HUES48 (cell line): ENCODE measurements around the gene ZNF653.
A peak's percentile ranks its signal among the peaks of the same experiment; 100 is the strongest.

Experiments
- H3K27ac ChIP-seq: one replicate; pipeline ENCODE4 v1.7.0; 2013; ENCODE audit warnings: low read depth, low read length, inconsistent platforms
- H3K27me3 ChIP-seq: 2 replicates; pipeline ENCODE4 v1.6.1; 2013; ENCODE audit warnings: mild to moderate bottlenecking, low read length; ENCODE audit not compliant: control insufficient read depth, insufficient read depth
- H3K36me3 ChIP-seq: 2 replicates; pipeline ENCODE4 v1.6.1; 2013; ENCODE audit warnings: low read length; ENCODE audit not compliant: control insufficient read depth, insufficient read depth
- H3K4me1 ChIP-seq: 2 replicates; pipeline ENCODE4 v1.6.1; 2013; ENCODE audit warnings: mild to moderate bottlenecking, low read length; ENCODE audit not compliant: control insufficient read depth, insufficient read depth
- H3K4me3 ChIP-seq: 2 replicates; pipeline ENCODE4 v1.5.1; 2013; ENCODE audit warnings: mild to moderate bottlenecking, low read depth, low read length
- H3K9ac ChIP-seq: 2 replicates; pipeline ENCODE4 v1.6.1; 2013; ENCODE audit warnings: mild to moderate bottlenecking, low read depth, low read length, moderate library complexity
- H3K9me3 ChIP-seq: 2 replicates; pipeline ENCODE4 v1.6.1; 2013; ENCODE audit warnings: low read length; ENCODE audit not compliant: control insufficient read depth, insufficient read depth

The ZNF653 gene

DNA sequence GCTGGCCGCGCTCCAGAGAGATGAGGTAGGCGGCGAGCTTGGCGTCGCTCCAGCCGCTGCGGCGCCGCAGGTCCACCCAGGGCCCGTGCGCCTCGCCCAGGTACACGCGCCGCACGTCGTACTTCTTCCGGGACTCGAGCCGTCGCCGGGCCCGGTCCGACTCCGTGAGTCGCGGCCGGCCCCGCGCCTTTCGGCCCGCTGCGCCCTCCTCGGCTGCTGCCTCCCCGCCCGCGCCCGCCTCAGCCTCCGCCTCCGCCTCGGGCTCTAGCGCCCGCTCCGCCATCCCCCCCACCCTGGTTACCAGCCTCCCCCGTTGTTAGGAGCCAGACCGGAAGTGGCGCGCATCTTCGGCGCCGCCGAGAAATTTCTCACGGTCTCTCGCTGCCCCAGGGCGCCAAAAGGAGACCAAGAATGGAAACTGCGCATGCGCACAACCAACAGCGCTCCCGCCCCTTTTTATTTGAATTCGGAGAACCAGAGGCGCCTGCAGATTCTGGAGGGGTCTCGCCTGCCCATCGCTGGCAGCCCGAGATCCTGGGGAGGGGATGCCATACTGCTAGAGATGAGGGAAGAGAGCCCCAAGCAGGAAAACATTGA is at the start of gene ZNF653:
TSS of gene ZNF653 (minus strand) at position 336 of the 597 bp plus-strand sequence. CDS start at position 283, 53 bp downstream.
- Histone ChIP-seq H3K27ac (peak within 1 kb of the TSS; percentile 95), H3K9me3 (no peaks in the 10 kb centered on the region), H3K4me3 (peak within 1 kb of the TSS; percentile 83), H3K36me3 (0 out of 2 replicates have a peak, but pooled peaks cover 3% of the 10 kb centered on the region), H3K27me3 (no peaks in the 10 kb centered on the region), H3K4me1 (peaks cover 10% of the 10 kb centered on the region), H3K9ac (peak within 1 kb of the TSS; percentile 90)

DNA sequence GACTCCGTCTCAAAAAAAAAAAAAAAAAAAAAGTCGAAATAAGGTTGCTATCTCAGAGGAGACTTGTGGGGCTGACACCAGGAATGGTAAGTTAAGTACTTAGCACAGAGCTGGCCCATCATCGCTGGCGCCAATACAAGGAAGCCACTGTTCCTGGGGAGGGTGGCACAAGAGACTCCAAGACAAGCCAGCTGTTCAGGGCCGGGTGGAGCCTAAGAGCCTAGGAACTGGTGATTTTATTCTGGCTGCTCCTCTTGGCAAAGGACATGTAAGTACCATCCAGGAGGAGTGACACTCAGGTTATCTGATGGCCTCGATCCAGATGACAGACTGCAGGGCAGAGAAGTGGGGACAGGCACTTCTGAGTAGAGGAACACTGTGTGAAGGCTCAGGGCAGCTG is 49.6 kb upstream of the ZNF653 start:
- Histone ChIP-seq H3K9me3 (no peaks in the 10 kb centered on the region), H3K9ac (no peak overlapping the region), H3K4me3 (no peak overlapping the region), H3K27ac (no peak overlapping the region), H3K36me3 (peaks cover 32% of the 10 kb centered on the region), H3K27me3 (no peaks in the 10 kb centered on the region), H3K4me1 (no peaks in the 10 kb centered on the region)

DNA sequence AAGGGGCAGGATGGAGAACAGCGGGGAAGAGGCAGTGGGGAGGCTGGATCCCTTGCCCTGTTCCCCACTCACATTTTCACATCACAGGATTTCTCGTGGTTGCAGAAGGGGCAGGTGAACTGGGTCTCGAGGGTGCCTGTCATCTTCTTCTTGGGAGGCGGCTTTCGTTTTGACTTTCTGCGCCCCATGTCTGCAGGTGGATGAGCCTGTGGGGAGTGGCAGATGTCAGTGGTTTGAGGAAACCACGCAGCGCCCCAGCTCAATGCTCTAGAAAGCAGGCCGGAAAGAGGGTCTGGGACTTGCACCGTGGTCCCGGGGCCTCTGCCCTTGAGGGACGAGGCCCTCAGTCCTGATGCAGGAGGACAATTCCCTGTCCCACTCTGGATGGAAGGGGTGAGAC is 48.5 kb upstream of the ZNF653 start:
- no peaks in the 10 kb centered on the region for H3K9me3 ChIP-seq

DNA sequence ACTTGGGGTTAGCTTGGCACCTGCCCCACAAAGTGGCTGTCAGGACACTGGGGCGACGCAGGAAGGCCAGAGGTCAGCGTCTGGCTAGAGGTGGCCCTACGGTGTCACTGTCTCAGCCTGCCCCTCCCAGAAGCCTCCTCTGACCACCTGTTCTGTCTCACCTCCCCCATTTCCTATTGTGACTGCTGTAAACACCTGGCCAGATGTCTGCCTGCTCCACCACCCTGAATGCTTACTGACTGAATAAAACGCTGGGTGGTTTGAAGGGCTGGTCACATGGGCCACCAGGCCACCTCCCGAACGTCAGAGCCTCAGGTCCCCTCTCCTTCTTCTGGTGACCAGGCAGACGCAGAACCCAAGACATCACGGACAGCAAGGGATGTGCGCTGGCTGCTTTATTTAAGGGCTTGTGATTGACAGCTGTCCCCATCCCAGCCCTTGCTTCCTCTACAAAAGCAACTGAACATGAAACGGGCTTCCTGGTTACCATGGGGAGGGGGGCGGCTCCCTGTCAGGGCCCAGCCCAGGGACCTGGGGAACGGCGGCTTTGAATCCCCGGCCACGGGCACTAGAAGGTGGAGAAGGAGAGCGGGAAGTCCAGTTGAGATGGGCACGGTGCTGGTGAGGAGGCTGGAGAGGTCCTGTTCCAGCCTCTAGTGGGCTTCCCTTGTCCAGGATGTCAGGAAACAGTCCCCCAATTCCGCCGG is 47.2 kb upstream of the ZNF653 start:
- Histone ChIP-seq H3K4me3 (no peak overlapping the region), H3K36me3 (peaks cover 41% of the 10 kb centered on the region), H3K9me3 (no peaks in the 10 kb centered on the region), H3K27me3 (no peaks in the 10 kb centered on the region), H3K4me1 (no peaks in the 10 kb centered on the region), H3K9ac (no peak overlapping the region), H3K27ac (no peak overlapping the region)

More for the DNA sequence above, 48.5 kb upstream of the ZNF653 start:
- Histone ChIP-seq H3K36me3 (peaks cover 38% of the 10 kb centered on the region), H3K4me1 (no peaks in the 10 kb centered on the region), H3K4me3 (no peak overlapping the region), H3K27me3 (no peaks in the 10 kb centered on the region), H3K9ac (no peak overlapping the region), H3K27ac (no peak overlapping the region)

DNA sequence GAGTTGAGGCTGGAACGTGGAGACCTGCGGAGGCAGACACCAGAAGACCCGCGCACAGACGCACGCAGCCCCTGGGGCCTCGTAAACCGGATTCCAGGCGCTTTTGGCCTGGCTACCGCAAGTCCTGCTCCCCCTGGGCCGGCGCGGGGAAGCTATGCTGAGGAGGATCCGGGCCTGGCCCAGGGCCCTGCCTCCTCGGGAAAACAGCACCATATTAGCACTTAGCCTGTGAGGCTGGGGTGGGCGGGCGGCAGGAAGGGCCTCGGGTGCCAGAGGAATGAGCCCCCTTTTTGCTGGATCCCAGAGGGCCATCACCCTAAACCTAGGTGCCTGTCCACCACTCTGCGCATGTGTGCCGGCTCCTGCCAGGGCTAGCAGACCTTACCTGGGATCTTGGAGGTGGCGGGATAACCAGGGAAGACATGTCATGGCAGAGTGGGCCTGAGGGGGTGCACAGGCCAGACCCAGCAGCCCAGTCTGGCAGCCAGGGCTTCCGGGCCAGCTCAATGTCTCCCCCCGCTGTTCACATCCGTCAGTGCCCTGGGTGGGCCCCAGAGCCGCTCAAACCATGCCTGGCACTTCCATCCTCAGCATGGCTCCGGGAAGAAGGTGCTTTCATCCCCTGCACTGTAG is 46.1 kb upstream of the ZNF653 start:
- Histone ChIP-seq H3K4me1 (no peaks in the 10 kb centered on the region), H3K27me3 (no peaks in the 10 kb centered on the region), H3K4me3 (no peak overlapping the region), H3K36me3 (peaks cover 42% of the 10 kb centered on the region), H3K9ac (no peak overlapping the region), H3K27ac (no peak overlapping the region), H3K9me3 (no peaks in the 10 kb centered on the region)

GRCh38 chr19:11550265-11550664 is 44.6 kb upstream of the ZNF653 start:
- H3K27ac ChIP-seq, result no peak overlapping the region
- H3K36me3 ChIP-seq, result peaks cover 36% of the 10 kb centered on the region
- H3K9me3 ChIP-seq, result no peaks in the 10 kb centered on the region
- no peaks in the 10 kb centered on the region for H3K27me3 ChIP-seq
- H3K4me3 ChIP-seq, result no peak overlapping the region
- H3K9ac ChIP-seq, result no peak overlapping the region
- H3K4me1 ChIP-seq, result no peaks in the 10 kb centered on the region

GRCh38 chr19:11549386-11549953 is 43.8 kb upstream of the ZNF653 start:
- H3K4me1 ChIP-seq, result no peaks in the 10 kb centered on the region
- H3K36me3 ChIP-seq, result peaks cover 33% of the 10 kb centered on the region
- no peak overlapping the region for H3K4me3 ChIP-seq
- H3K9ac ChIP-seq, result no peak overlapping the region
- H3K27me3 ChIP-seq, result no peaks in the 10 kb centered on the region
- H3K27ac ChIP-seq, result no peak overlapping the region
- no peaks in the 10 kb centered on the region for H3K9me3 ChIP-seq

DNA sequence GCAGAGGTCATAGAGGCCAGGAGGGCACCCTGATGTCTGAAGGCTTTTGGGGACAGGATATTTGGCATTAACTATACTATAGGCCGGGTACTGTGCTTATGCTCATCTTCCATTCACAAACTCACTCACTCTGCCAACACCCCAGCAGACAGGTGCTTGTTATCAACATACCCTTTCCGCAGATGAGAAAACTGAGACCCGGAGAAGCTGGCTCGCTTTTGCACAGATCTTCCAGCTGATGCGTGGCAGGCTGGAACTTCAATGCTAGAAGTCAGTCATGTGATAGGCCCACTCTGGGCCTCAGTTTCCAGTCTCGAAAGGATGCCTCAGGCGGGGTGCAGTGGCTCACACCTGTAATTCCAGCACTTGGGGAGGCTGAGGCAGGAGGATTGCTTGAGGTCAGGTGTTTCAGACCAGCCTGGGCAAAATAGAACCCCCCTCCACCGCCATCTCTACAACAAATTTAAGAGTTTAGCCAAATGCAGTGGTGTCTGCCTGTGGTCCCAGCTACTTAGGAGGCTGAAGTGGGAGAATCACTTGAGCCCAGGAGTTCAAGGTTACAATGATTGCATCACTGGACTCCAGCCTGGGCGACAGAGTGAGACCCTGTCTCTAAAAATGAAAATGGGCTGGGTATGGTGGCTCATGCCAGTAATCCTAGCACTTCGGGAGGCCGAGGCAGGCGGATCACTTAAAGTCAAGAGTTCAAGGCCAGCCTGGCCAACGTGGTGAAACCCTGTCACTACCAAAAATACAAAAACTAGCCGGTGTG is 42.5 kb upstream of the ZNF653 start:
- H3K9me3 ChIP-seq, result no peaks in the 10 kb centered on the region
- H3K4me3 ChIP-seq, result no peak overlapping the region
- no peak overlapping the region for H3K27ac ChIP-seq
- no peaks in the 10 kb centered on the region for H3K27me3 ChIP-seq
- H3K9ac ChIP-seq, result no peak overlapping the region
- no peaks in the 10 kb centered on the region for H3K4me1 ChIP-seq
- peaks cover 19% of the 10 kb centered on the region for H3K36me3 ChIP-seq

GRCh38 chr19:11541238-11541637 is 35.6 kb upstream of the ZNF653 start:
- Histone ChIP-seq H3K9ac (no peak overlapping the region), H3K27me3 (no peaks in the 10 kb centered on the region), H3K4me1 (peaks cover 14% of the 10 kb centered on the region), H3K27ac (no peak overlapping the region), H3K4me3 (no peak overlapping the region), H3K9me3 (no peaks in the 10 kb centered on the region), H3K36me3 (no peaks in the 10 kb centered on the region)

DNA sequence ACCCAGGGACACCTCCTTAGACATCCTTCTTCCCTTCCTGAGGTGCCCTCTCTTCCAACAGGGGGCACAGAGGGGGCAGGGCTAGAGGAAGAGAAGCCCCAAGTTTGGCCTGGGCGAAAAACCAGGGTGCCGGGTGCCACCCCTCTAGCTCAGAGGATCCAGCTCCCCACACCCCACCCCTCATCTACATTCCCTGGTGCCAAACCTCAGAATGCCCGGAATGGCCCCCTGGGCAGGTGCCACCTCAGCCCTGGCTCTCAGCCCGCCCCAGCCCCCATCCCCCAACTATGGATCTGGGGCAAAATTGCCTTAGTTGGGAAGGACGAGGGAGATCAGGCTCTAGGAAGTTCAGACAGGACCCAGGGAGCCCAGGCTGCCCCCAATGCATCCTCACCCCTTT is 35.0 kb upstream of the ZNF653 start:
- Histone ChIP-seq H3K4me3 (peak overlapping the region; percentile 46; the same call in 1 of the 2 replicates), H3K9ac (no peak overlapping the region), H3K36me3 (no peaks in the 10 kb centered on the region), H3K27ac (no peak overlapping the region), H3K4me1 (peaks cover 14% of the 10 kb centered on the region), H3K9me3 (no peaks in the 10 kb centered on the region), H3K27me3 (no peaks in the 10 kb centered on the region)
